HG02623 (cell line): ENCODE results near the gene LACTB.

Source experiments
- ATAC-seq: cut with Tn5 transposase; IDR thresholded peaks from one replicate; pipeline ENCODE4 v1.9.1; 2021; ENCODE audit warnings: moderate library complexity; ENCODE audit not compliant: unreplicated experiment

The LACTB gene

DNA sequence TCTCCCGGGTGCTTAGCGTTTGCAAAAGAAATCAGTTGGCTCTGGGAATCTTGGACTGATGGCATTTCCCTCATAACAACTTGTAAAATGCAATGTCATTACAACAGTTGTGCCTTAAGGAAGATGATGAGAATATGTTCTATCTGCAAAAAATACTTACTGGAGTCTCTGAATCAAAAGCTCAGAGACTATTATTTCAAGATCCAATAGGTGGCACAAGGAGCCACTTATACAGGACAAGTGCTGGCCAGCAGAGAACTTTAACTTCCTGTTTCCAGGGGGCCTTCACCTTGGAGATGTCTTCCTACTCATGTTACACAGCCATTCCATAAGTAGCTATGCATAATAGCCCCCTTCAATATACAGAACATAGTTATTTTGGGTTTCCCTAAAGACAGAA lies 44.6 kb downstream of the LACTB start:
- ATAC-seq: no peak

DNA sequence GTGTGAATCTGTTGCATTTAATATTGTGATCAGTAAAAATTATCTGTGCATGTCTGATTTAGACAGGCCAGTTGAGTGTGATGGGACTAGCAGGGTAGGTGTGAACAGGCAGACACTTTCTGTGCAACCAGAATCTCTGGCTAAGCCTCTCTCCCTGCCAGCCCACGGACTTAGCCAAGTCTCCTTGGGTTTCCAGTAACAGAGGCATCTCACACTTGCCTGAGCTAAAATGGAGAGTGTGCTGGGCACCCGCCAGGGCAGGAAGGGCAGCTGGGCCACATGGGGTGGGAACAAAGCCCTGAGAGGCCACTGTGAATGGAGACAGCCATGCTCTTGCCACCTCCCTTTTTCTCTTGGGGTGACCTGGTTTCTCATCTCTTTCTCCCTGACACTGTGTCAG lies 48.1 kb downstream of the LACTB start:
- ATAC-seq: no peak

GRCh38 chr15:63172376-63172775 lies 50.7 kb downstream of the LACTB start:
- ATAC-seq: no peak

DNA sequence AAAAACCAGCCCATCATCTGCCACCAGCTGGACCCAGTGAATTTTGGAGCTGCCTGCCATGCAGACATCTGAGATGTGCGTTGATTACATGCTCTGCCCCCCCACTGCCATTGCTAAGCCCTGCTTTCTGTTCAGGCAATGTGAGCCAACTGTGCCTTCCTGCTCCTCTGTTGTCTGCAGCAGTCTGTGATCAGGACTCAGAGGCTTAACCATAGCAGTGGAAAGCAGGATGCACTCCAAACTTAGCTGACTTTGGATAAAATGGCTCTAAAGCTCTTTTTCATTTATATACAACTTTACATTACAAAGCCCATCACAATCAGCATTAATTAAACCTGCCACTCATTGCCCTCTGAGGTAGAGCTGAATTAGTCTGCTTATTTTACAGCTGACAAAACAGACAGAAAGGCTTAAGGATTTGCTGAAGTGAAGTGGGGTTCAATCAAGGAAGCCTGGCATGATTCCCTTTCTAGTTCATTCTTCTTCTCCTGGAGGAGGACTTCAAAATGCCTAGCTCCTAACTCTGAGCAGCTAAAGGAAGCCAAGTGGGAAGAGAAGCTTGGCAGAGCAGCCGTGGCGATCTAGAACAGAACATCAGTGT lies 51.3 kb downstream of the LACTB start:
- no peak for ATAC-seq

GRCh38 chr15:63176302-63176701 lies 54.6 kb downstream of the LACTB start:
- no peak for ATAC-seq

DNA sequence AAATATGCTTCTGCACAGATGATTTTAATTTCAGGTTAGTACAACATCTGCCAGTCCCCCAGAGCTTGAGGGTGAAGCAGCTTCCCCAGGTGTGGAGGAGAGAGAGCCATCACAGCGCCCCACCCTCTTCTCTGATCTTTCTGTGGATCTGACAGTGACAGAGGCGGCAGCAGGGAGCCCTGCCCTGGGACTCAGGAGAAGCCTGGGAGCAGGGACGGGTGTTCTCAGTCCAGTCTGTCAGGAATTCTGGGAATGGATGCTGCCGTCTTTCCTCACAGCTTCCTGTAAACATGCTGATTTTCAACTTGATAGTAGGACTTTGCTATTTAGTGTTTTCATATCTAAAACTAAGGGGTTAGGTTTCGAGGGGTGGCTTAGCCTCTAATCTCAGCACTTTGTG lies 56.4 kb downstream of the LACTB start:
- no peak for ATAC-seq

DNA sequence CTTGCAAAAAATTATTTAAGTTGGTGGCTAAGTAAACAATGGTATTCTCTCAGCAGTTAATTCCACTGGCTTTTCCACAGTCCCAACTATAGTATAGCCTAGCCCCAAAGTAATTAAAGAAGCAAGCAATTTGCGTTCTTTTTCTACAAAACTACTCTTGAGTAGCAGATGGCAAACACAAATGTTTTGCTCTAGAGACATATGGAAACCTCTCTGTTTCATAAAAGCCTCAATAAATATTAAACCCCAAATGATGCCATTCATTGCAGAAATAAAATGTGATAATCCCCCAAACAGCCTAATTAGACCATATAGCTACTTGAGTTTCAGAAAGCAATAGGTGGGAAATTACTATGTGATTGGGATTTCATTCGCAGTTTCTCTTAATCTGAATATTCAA lies 59.1 kb downstream of the LACTB start:
- no peak for ATAC-seq

DNA sequence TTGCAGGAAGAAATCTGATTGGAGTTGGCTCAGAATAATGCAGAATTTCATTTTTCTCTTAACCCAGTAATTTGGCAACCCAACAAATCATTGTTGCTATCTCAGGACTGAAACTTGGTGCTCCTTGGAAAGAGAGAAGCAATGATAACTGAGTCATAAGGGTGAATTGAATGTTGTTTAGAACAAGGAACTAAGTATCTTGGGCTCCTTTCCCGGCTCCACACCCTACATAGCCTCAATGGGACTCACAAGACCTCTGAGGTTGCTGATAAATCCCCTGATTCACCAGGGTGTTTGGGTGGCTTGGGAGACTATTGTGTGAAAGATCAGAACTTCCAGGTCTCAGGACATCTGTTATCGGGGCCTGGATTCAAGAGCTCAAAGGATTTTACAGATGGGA lies 60.0 kb downstream of the LACTB start:
- ATAC-seq: no peak

DNA sequence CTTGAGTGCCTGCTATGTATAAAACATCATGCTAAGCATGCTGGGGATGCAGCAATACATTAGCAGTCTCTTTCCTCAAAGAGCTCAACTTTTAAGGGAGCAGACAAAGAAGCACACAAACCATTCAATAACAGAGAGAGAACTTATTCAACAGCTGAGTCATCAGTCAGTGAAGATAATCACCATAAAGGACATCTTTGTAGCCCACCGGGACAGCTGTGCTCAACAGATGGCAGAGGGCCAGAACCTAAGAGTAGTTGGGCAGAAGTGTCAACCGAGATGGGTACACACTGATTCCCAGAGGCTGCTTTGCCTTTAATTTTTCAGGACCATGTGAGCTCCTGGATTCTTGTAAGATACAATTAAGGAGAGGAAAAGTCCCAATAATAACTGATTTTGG lies 63.5 kb downstream of the LACTB start:
- ATAC-seq: no peak

DNA sequence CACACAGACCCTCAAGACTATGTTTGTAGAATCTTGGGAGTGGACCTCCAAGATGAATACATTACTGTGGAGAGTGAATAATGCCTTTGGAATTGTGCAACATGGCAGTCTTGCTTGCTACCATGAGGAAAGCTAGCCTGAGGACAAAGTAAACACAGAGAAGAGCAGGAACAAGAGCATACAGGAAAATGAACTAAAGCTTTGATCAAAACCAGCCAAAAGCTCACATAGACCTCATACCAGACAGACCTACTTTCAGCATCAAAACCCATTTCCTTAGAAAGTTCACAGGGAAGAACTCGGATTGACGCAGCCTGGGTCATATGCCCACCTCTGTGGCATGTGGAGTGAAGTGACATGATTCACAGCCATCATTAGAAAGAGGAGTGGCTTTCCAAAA lies 64.4 kb downstream of the LACTB start:
- ATAC-seq: no peak

DNA sequence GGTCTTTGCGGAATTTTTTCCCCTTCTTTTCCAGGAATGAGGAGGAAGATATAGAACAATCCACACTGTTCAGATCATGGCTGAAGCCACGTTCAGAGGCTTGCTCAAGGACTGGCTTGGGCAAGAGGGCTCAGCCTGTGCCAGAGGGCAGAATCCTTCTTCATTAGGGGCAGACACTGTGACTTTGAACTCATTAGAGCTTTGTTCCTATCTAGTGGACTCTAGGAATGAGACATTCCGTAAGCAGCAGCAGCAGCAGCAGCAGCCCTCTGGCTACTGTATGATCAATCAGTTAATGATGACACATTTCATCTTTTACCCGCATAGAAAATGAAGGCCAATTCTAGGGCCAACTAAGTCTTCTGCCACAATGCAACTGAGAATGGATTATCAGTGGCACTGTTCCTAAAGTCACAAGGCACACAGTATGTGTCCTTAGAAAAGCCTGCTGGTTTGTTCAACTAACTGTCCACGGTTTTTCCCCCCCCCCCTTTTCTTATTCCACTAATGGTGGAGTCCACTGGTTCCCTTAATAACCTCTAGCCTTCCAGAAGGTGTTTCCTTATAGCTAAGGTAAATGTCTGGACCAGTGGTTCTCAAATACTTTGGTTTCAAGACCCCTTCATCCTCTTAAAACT lies 66.0 kb downstream of the LACTB start:
- no peak for ATAC-seq

GRCh38 chr15:63188247-63188925 lies 66.7 kb downstream of the LACTB start:
- no peak for ATAC-seq

GRCh38 chr15:63188926-63189871 lies 67.5 kb downstream of the LACTB start, which contains the start of gene RAB8B:
Gene RAB8B (plus strand): TSS chr15:63189606. CDS start chr15:63189625, 19 bp downstream.
- ATAC-seq: peak; percentile 80

GRCh38 chr15:63189941-63190768 lies 68.5 kb downstream of the LACTB start:
- ATAC-seq: no peak

GRCh38 chr15:63190769-63191649 lies 69.3 kb downstream of the LACTB start:
- no peak for ATAC-seq
